B cell (primary cell): Measurements from ENCODE around the gene ARID3C.

Experiments
- EZH2 ChIP-seq: IDR thresholded peaks from 2 replicates; pipeline ENCODE4 v1.6.1; 2012; ENCODE audit warnings: borderline replicate concordance, low read depth, mild to moderate bottlenecking, moderate library complexity, low read length; ENCODE audit not compliant: insufficient read depth, poor library complexity, severe bottlenecking
- TF ChIP-seq, protein P1 (sequence below): fragments of 200-600 bp; IDR thresholded peaks from one replicate; pipeline ENCODE4 v1.8.0; 2022; ENCODE audit warnings: antibody characterized with exemption, mild to moderate bottlenecking

DNA sequence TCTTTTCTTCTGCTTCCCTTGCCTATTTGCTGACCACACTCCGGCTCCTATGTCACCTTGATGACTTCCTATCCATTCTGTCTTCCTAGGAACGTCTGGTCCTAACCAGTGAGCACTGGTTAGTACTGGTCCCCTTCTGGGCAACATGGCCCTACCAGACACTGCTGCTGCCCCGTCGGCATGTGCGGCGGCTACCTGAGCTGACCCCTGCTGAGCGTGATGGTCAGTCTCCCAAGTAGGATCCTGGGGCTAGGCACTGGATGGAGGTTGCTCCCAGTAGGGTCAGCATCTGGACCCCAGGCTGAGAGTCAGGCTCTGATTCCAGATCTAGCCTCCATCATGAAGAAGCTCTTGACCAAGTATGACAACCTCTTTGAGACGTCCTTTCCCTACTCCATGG, 19.8 kb upstream of the ARID3C start:
- TF ChIP-seq, protein P1, sequence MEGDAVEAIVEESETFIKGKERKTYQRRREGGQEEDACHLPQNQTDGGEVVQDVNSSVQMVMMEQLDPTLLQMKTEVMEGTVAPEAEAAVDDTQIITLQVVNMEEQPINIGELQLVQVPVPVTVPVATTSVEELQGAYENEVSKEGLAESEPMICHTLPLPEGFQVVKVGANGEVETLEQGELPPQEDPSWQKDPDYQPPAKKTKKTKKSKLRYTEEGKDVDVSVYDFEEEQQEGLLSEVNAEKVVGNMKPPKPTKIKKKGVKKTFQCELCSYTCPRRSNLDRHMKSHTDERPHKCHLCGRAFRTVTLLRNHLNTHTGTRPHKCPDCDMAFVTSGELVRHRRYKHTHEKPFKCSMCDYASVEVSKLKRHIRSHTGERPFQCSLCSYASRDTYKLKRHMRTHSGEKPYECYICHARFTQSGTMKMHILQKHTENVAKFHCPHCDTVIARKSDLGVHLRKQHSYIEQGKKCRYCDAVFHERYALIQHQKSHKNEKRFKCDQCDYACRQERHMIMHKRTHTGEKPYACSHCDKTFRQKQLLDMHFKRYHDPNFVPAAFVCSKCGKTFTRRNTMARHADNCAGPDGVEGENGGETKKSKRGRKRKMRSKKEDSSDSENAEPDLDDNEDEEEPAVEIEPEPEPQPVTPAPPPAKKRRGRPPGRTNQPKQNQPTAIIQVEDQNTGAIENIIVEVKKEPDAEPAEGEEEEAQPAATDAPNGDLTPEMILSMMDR: no peak
- no peak for TF ChIP-seq EZH2
